Measurements from ENCODE around the gene NUP93. TPM values are rescaled to one million over a fixed set of nuclear protein-coding genes. Genes with fewer than 3 reads are reported as not detected.

Gene NUP93
- total and polyA plus RNA-seq, 2 experiments from 2014 or later = 139 to 187 TPM

- Histone ChIP-seq H3K4me2 (no peak overlapping the region), H3K27ac (ENCODE audit: low read depth) (no peak overlapping the region), H3K4me3 (no peak overlapping the region), H3K4me1 (ENCODE audit: insufficient read depth) (peaks cover 5% of the 10 kb centered on the region), H4K20me1 (replicated peaks; ENCODE audit: insufficient read depth) (no peaks in the 10 kb centered on the region), H3F3A (replicated peaks; ENCODE audit: low read depth) (no peaks in the 10 kb centered on the region), H3K36me3 (ENCODE audit: insufficient read depth) (no peaks in the 10 kb centered on the region), H2AFZ (no peak overlapping the region), H3K79me2 (replicated peaks; ENCODE audit: insufficient read depth) (no peaks in the 10 kb centered on the region), H3K27me3 (ENCODE audit: insufficient read depth) (no peaks in the 10 kb centered on the region), H3K9me2 (ENCODE audit: insufficient read depth) (no peaks in the 10 kb centered on the region)
- H3K4me1 Mint-ChIP-seq = peaks cover 14% of the 10 kb centered on the region
- no peaks in the 10 kb centered on the region for H3K36me3 Mint-ChIP-seq (ENCODE audit: low read depth)
- DNase-seq (ENCODE audit: low spot score) (no peak), ATAC-seq (no peak)
- H3K9me3 Mint-ChIP-seq = no peaks in the 10 kb centered on the region
- peaks cover 13% of the 10 kb centered on the region for H3K27me3 Mint-ChIP-seq (ENCODE audit: insufficient read depth, low read depth, poor library complexity)
- no peak overlapping the region for H3K27ac Mint-ChIP-seq
- no peak overlapping the region for H3K4me3 Mint-ChIP-seq
- TF ChIP-seq CREB1 (CRISPR knock-in tag; IDR thresholded peaks at IDR 0.05; ENCODE audit: low read depth) (no peak), EZH2 (IDR thresholded peaks at IDR 0.05; ENCODE audit: low read depth, unreplicated experiment) (no peak), ZNF114 (CRISPR knock-in tag; IDR thresholded peaks at IDR 0.05) (no peak), ETS1 (IDR thresholded peaks at IDR 0.05) (no peak), JUNB (IDR thresholded peaks at IDR 0.05; ENCODE audit: unreplicated experiment) (no peak), EZH2phosphoT487 (IDR thresholded peaks at IDR 0.05; ENCODE audit: unreplicated experiment) (no peak), ZNF462 (CRISPR knock-in tag; IDR thresholded peaks at IDR 0.05) (no peak), POLR2AphosphoS5 (IDR thresholded peaks at IDR 0.05; ENCODE audit: low read depth) (no peak), REST (IDR thresholded peaks at IDR 0.05; ENCODE audit: unreplicated experiment) (no peak), CTCF (conservative IDR thresholded peaks at IDR 0.05; ENCODE audit: low read depth in 2 of 2) (no peak), NANOG (IDR thresholded peaks at IDR 0.05; ENCODE audit: borderline replicate concordance) (no peak), STAT1 (IDR thresholded peaks at IDR 0.05; ENCODE audit: unreplicated experiment) (no peak), ZNF331 (CRISPR knock-in tag; IDR thresholded peaks at IDR 0.05; ENCODE audit: low read depth) (no peak)
Observed at GRCh38 chr16:56711862-56712261, 18.1 kb upstream of the NUP93 start.

Data from GM23338 (cell line).